SK-N-SH treated with all-trans-retinoic acid at 6 μM for 48 hours (cell line): ENCODE measurements around the gene ARHGAP29.
A peak's percentile ranks its signal among the peaks of the same experiment; 100 is the strongest.

Experiments
- ARNTL ChIP-seq: fragments of 450-650 bp; formaldehyde crosslinking; IDR thresholded peaks from 2 replicates; pipeline ENCODE4 v1.5.0; 2020; ENCODE audit warnings: low read depth, mild to moderate bottlenecking, moderate library complexity, borderline replicate concordance
- CSDC2 ChIP-seq: fragments of 250-450 bp; sonication (Bioruptor Pico); IDR thresholded peaks from 2 replicates; pipeline ENCODE4 v1.5.0; 2020; ENCODE audit warnings: mild to moderate bottlenecking, moderate library complexity
- TOX ChIP-seq: fragments of 250-450 bp; sonication (Bioruptor Pico); IDR thresholded peaks from 2 replicates; pipeline ENCODE4 v1.8.0; 2021; ENCODE audit warnings: mild to moderate bottlenecking, moderate library complexity, borderline replicate concordance
- ZFP3 ChIP-seq: fragments of 250-450 bp; sonication (Bioruptor Pico); IDR thresholded peaks from 2 replicates; pipeline ENCODE4 v1.5.0; 2020; ENCODE audit warnings: mild to moderate bottlenecking, moderate library complexity
- ZFP30 ChIP-seq: fragments of 450-650 bp; formaldehyde crosslinking; IDR thresholded peaks from 2 replicates; pipeline ENCODE4 v1.5.0; 2022; ENCODE audit warnings: mild to moderate bottlenecking, moderate library complexity
- ZNF565 ChIP-seq: fragments of 450-650 bp; formaldehyde crosslinking; conservative IDR thresholded peaks from 2 replicates; pipeline ENCODE4 v1.5.0; 2020; ENCODE audit warnings: low read depth, mild to moderate bottlenecking, moderate library complexity
- ZNF70 ChIP-seq: fragments of 450-650 bp; formaldehyde crosslinking; IDR thresholded peaks from 2 replicates; pipeline ENCODE4 v1.5.0; 2020; ENCODE audit warnings: mild to moderate bottlenecking, moderate library complexity
- TF ChIP-seq, protein P1 (sequence below): fragments of 250-450 bp; sonication (Bioruptor Pico); IDR thresholded peaks from 2 replicates; pipeline ENCODE4 v1.5.1; 2021; ENCODE audit warnings: mild to moderate bottlenecking, moderate library complexity
- TF ChIP-seq, protein P2 (sequence below): fragments of 250-450 bp; sonication (Bioruptor Pico); IDR thresholded peaks from 2 replicates; pipeline ENCODE4 v1.5.0; 2020; ENCODE audit warnings: mild to moderate bottlenecking, moderate library complexity
- TF ChIP-seq, protein P3 (sequence below): fragments of 250-450 bp; sonication (Bioruptor Pico); IDR thresholded peaks from 2 replicates; pipeline ENCODE4 v1.8.0; 2020; ENCODE audit warnings: mild to moderate bottlenecking, moderate library complexity, borderline replicate concordance
- TF ChIP-seq, protein P4 (sequence below): fragments of 250-450 bp; sonication (Bioruptor Pico); IDR thresholded peaks from 2 replicates; pipeline ENCODE4 v1.8.0; 2021; ENCODE audit warnings: low read depth, mild to moderate bottlenecking, moderate library complexity, borderline replicate concordance
- TF ChIP-seq, protein P5 (sequence below): fragments of 250-450 bp; sonication (Bioruptor Pico); IDR thresholded peaks from 2 replicates; pipeline ENCODE4 v1.5.1; 2020; ENCODE audit warnings: low read depth, mild to moderate bottlenecking, moderate library complexity

DNA sequence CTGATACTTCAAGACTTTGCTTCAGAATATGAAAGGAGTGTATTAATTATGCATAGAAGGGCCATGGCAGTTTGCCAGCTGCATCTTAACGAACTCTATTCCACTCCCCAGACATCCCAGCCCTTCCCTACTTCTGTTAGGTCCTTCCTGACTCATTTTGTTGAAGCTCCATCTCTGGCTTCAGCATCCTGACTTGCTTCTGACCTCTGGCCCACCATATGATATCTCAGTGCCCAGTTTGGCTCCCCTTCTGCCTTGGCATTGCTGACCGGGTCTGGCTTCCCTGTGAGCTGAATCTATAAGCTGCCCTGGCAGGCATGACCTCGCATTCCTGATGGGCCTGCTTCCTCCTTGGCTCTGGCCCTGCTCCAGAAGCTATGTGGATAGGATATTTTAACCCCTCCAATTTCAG lies 27.6 kb upstream of the ARHGAP29 start:
- TF ChIP-seq ZFP3 (CRISPR knock-in tag) (0 out of 2 replicates have a peak, but pooled peaks have one; percentile 10), TOX (CRISPR knock-in tag) (no peak), ZNF70 (CRISPR knock-in tag) (no peak), ZFP30 (CRISPR knock-in tag) (no peak), ARNTL (CRISPR knock-in tag) (no peak), CSDC2 (CRISPR knock-in tag) (no peak), ZNF565 (no peak)
- TF ChIP-seq, protein P1, sequence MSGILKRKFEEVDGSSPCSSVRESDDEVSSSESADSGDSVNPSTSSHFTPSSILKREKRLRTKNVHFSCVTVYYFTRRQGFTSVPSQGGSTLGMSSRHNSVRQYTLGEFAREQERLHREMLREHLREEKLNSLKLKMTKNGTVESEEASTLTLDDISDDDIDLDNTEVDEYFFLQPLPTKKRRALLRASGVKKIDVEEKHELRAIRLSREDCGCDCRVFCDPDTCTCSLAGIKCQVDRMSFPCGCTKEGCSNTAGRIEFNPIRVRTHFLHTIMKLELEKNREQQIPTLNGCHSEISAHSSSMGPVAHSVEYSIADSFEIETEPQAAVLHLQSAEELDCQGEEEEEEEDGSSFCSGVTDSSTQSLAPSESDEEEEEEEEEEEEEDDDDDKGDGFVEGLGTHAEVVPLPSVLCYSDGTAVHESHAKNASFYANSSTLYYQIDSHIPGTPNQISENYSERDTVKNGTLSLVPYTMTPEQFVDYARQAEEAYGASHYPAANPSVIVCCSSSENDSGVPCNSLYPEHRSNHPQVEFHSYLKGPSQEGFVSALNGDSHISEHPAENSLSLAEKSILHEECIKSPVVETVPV (CRISPR knock-in tag), result no peak
- TF ChIP-seq, protein P2, sequence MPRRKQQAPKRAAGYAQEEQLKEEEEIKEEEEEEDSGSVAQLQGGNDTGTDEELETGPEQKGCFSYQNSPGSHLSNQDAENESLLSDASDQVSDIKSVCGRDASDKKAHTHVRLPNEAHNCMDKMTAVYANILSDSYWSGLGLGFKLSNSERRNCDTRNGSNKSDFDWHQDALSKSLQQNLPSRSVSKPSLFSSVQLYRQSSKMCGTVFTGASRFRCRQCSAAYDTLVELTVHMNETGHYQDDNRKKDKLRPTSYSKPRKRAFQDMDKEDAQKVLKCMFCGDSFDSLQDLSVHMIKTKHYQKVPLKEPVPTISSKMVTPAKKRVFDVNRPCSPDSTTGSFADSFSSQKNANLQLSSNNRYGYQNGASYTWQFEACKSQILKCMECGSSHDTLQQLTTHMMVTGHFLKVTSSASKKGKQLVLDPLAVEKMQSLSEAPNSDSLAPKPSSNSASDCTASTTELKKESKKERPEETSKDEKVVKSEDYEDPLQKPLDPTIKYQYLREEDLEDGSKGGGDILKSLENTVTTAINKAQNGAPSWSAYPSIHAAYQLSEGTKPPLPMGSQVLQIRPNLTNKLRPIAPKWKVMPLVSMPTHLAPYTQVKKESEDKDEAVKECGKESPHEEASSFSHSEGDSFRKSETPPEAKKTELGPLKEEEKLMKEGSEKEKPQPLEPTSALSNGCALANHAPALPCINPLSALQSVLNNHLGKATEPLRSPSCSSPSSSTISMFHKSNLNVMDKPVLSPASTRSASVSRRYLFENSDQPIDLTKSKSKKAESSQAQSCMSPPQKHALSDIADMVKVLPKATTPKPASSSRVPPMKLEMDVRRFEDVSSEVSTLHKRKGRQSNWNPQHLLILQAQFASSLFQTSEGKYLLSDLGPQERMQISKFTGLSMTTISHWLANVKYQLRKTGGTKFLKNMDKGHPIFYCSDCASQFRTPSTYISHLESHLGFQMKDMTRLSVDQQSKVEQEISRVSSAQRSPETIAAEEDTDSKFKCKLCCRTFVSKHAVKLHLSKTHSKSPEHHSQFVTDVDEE (CRISPR knock-in tag), result no peak
- TF ChIP-seq, protein P3, sequence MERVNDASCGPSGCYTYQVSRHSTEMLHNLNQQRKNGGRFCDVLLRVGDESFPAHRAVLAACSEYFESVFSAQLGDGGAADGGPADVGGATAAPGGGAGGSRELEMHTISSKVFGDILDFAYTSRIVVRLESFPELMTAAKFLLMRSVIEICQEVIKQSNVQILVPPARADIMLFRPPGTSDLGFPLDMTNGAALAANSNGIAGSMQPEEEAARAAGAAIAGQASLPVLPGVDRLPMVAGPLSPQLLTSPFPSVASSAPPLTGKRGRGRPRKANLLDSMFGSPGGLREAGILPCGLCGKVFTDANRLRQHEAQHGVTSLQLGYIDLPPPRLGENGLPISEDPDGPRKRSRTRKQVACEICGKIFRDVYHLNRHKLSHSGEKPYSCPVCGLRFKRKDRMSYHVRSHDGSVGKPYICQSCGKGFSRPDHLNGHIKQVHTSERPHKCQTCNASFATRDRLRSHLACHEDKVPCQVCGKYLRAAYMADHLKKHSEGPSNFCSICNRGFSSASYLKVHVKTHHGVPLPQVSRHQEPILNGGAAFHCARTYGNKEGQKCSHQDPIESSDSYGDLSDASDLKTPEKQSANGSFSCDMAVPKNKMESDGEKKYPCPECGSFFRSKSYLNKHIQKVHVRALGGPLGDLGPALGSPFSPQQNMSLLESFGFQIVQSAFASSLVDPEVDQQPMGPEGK (CRISPR knock-in tag), result no peak
- TF ChIP-seq, protein P4, sequence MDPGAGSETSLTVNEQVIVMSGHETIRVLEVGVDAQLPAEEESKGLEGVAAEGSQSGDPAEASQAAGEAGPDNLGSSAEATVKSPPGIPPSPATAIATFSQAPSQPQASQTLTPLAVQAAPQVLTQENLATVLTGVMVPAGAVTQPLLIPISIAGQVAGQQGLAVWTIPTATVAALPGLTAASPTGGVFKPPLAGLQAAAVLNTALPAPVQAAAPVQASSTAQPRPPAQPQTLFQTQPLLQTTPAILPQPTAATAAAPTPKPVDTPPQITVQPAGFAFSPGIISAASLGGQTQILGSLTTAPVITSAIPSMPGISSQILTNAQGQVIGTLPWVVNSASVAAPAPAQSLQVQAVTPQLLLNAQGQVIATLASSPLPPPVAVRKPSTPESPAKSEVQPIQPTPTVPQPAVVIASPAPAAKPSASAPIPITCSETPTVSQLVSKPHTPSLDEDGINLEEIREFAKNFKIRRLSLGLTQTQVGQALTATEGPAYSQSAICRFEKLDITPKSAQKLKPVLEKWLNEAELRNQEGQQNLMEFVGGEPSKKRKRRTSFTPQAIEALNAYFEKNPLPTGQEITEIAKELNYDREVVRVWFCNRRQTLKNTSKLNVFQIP (CRISPR knock-in tag), result no peak
- TF ChIP-seq, protein P5, sequence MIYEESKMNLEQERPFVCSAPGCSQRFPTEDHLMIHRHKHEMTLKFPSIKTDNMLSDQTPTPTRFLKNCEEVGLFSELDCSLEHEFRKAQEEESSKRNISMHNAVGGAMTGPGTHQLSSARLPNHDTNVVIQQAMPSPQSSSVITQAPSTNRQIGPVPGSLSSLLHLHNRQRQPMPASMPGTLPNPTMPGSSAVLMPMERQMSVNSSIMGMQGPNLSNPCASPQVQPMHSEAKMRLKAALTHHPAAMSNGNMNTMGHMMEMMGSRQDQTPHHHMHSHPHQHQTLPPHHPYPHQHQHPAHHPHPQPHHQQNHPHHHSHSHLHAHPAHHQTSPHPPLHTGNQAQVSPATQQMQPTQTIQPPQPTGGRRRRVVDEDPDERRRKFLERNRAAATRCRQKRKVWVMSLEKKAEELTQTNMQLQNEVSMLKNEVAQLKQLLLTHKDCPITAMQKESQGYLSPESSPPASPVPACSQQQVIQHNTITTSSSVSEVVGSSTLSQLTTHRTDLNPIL, result no peak
